WTC11 (cell line): ENCODE data around the gene CEP104. TPM values are rescaled to one million over a fixed set of nuclear protein-coding genes. Genes with fewer than 3 reads are reported as not detected.

Experiments used
- ATAC-seq: fragments of 200-7000 bp; cut with Tn5 transposase; 2 replicates; pipeline ENCODE4 v1.10.0; 2021; ENCODE audit warnings: mild to moderate bottlenecking, moderate library complexity
- CTCF ChIA-PET: fragments of 300-600 bp; sonication (Branson Sonifier 250); formaldehyde crosslinking; loops from one replicate; lab custom pipeline; 2021; ENCODE audit warnings: antibody characterized with exemption; lab: Charles Lee
- POLR2A ChIA-PET: fragments of 350-600 bp; sonication (Branson Sonifier 250); formaldehyde crosslinking; loops from one replicate; lab custom pipeline; 2021; ENCODE audit warnings: antibody characterized with exemption; lab: Charles Lee
- DNase-seq: peaks from one replicate; pipeline ENCODE4 v3.0.0; 2021; ENCODE audit warnings: low spot score
- H3K27ac Mint-ChIP-seq: 2 replicates; pipeline ENCODE4 v1.8.0; 2021; ENCODE audit warnings: mixed read lengths
- H3K27me3 Mint-ChIP-seq: 2 replicates; pipeline ENCODE4 v1.8.0; 2021; ENCODE audit warnings: low read depth, mild to moderate bottlenecking, moderate library complexity, mixed read lengths
- H3K36me3 Mint-ChIP-seq: 2 replicates; pipeline ENCODE4 v1.8.0; 2021; ENCODE audit warnings: mixed read lengths
- H3K4me1 Mint-ChIP-seq: 2 replicates; pipeline ENCODE4 v1.8.0; 2022; ENCODE audit warnings: mixed read lengths
- H3K4me3 Mint-ChIP-seq: 2 replicates; pipeline ENCODE4 v1.8.0; 2021; ENCODE audit warnings: mild to moderate bottlenecking, moderate library complexity, mixed read lengths
- H3K9me3 Mint-ChIP-seq: 2 replicates; pipeline ENCODE4 v1.8.0; 2021; ENCODE audit warnings: mixed read lengths
- AFF4 ChIP-seq: sonication (generic); formaldehyde crosslinking; IDR thresholded peaks from 2 replicates; pipeline ENCODE4 v1.8.1; 2023; ENCODE audit warnings: mild to moderate bottlenecking, missing genetic modification reagents, borderline replicate concordance
- ATF3 ChIP-seq: sonication (generic); formaldehyde crosslinking; conservative IDR thresholded peaks from 2 replicates; pipeline ENCODE4 v1.8.1; 2022; ENCODE audit warnings: mild to moderate bottlenecking, missing genetic modification reagents
- CDX4 ChIP-seq: fragments of 250-450 bp; sonication (Bioruptor Pico); IDR thresholded peaks from 2 replicates; pipeline ENCODE4 v1.9.0; 2021; ENCODE audit warnings: moderate library complexity, mild to moderate bottlenecking, inconsistent platforms, borderline replicate concordance
- CTCF ChIP-seq: fragments of 200-600 bp; IDR thresholded peaks from 2 replicates; pipeline ENCODE4 v1.8.0; 2022; ENCODE audit warnings: antibody characterized with exemption
- ELF4 ChIP-seq: sonication (generic); formaldehyde crosslinking; IDR thresholded peaks from 2 replicates; pipeline ENCODE4 v1.8.1; 2022; ENCODE audit warnings: low read depth, mild to moderate bottlenecking, moderate library complexity, missing genetic modification reagents
- EMX1 ChIP-seq: fragments of 250-450 bp; sonication (Bioruptor Pico); IDR thresholded peaks from 2 replicates; pipeline ENCODE4 v1.8.0; 2021; ENCODE audit warnings: mild to moderate bottlenecking
- ETV6 ChIP-seq: sonication (generic); formaldehyde crosslinking; IDR thresholded peaks from 2 replicates; pipeline ENCODE4 v1.8.1; 2022; ENCODE audit warnings: mild to moderate bottlenecking, missing genetic modification reagents
- FOXP1 ChIP-seq: sonication (generic); formaldehyde crosslinking; IDR thresholded peaks from 2 replicates; pipeline ENCODE4 v1.8.0; 2022; ENCODE audit warnings: missing genetic modification reagents, mild to moderate bottlenecking, moderate library complexity, borderline replicate concordance
- HMGA2 ChIP-seq: fragments of 250-450 bp; sonication (Bioruptor Pico); IDR thresholded peaks from 2 replicates; pipeline ENCODE4 v1.4.0; 2021; ENCODE audit warnings: mild to moderate bottlenecking, moderate library complexity
- MLX ChIP-seq: sonication (generic); formaldehyde crosslinking; IDR thresholded peaks from 2 replicates; pipeline ENCODE4 v1.8.1; 2023; ENCODE audit warnings: mild to moderate bottlenecking, missing genetic modification reagents, moderate library complexity
- MXD4 ChIP-seq: fragments of 250-450 bp; sonication (Bioruptor Pico); IDR thresholded peaks from 2 replicates; pipeline ENCODE4 v1.8.0; 2021; ENCODE audit warnings: mild to moderate bottlenecking, moderate library complexity, borderline replicate concordance
- NFYB ChIP-seq: sonication (generic); formaldehyde crosslinking; conservative IDR thresholded peaks from 2 replicates; pipeline ENCODE4 v1.8.0; 2022; ENCODE audit warnings: low read depth, missing genetic modification reagents
- OVOL2 ChIP-seq: fragments of 250-450 bp; sonication (Bioruptor Pico); IDR thresholded peaks from 2 replicates; pipeline ENCODE4 v1.9.0; 2021; ENCODE audit warnings: mild to moderate bottlenecking, borderline replicate concordance
- RORB ChIP-seq: fragments of 250-450 bp; sonication (Bioruptor Pico); IDR thresholded peaks from 2 replicates; pipeline ENCODE4 v1.9.0; 2021; ENCODE audit warnings: mild to moderate bottlenecking
- SOX15 ChIP-seq: fragments of 250-450 bp; sonication (Bioruptor Pico); IDR thresholded peaks from 2 replicates; pipeline ENCODE4 v1.9.0; 2021; ENCODE audit warnings: mild to moderate bottlenecking
- USF1 ChIP-seq: sonication (generic); formaldehyde crosslinking; IDR thresholded peaks from 2 replicates; pipeline ENCODE4 v1.8.0; 2022; ENCODE audit warnings: mild to moderate bottlenecking, missing genetic modification reagents
- ZNF121 ChIP-seq: sonication (generic); formaldehyde crosslinking; IDR thresholded peaks from 2 replicates; pipeline ENCODE4 v1.8.0; 2023; ENCODE audit warnings: missing genetic modification reagents
- ZNF532 ChIP-seq: fragments of 250-450 bp; sonication (Bioruptor Pico); IDR thresholded peaks from 2 replicates; pipeline ENCODE4 v1.9.0; 2021; ENCODE audit warnings: mild to moderate bottlenecking, borderline replicate concordance
- ZSCAN18 ChIP-seq: fragments of 250-450 bp; sonication (Bioruptor Pico); IDR thresholded peaks from 2 replicates; pipeline ENCODE4 v2.1.2; 2022; ENCODE audit warnings: mild to moderate bottlenecking, moderate library complexity
- total RNA-seq: library from RNA; stranded (reverse); gene quantifications from 3 replicates; pipeline ENCODE4 v1.2.3, GENCODE V29; 2021

The CEP104 gene
- total RNA-seq, 1 experiment from 2014 or later = 38.0 TPM

GRCh38 chr1:3783651-3784474, 73.1 kb downstream of the CEP104 start (continued):
- TF ChIP-seq CTCF = no peak
- TF ChIP-seq MLX (CRISPR knock-in tag) = no peak

GRCh38 chr1:3780901-3781300, 76.1 kb downstream of the CEP104 start:
- DNase-seq = no peak
- H3K27ac Mint-ChIP-seq = no peak overlapping the region
- TF ChIP-seq OVOL2 (CRISPR knock-in tag) = no peak
- no peak for TF ChIP-seq ATF3
- TF ChIP-seq ZSCAN18 (CRISPR knock-in tag) = no peak
- TF ChIP-seq CDX4 (CRISPR knock-in tag) = no peak
- TF ChIP-seq RORB (CRISPR knock-in tag) = no peak
- no peak for TF ChIP-seq SOX15 (CRISPR knock-in tag)
- no peak for TF ChIP-seq FOXP1
- TF ChIP-seq NFYB = no peak
- TF ChIP-seq MXD4 = no peak
- no peak for TF ChIP-seq ETV6 (CRISPR knock-in tag)
- no peak for TF ChIP-seq EMX1 (CRISPR knock-in tag)
- TF ChIP-seq, all 79 proteins: peak for 0
- POLR2A ChIA-PET = no interaction called here
- Mint-ChIP-seq H3K27me3 (no peaks in the 10 kb centered on the region), H3K9me3 (no peaks in the 10 kb centered on the region), H3K36me3 (peaks cover 65% of the 10 kb centered on the region), H3K4me1 (peaks cover under 1% of the 10 kb centered on the region), H3K4me3 (no peak overlapping the region)
- CTCF ChIA-PET = interaction anchor here (0.6 to 0.7 kb wide), 2 partner anchors 30 to 1967 kb away, joined by 3 to 4 read pairs; no protein-coding TSS in a partner anchor
- ATAC-seq = no peak

- CTCF ChIA-PET = interaction anchor here (0.7 kb wide), 1 partner anchor 1968 kb away, joined by 4 read pairs; no protein-coding TSS in a partner anchor
- POLR2A ChIA-PET = no interaction called here
- peaks cover 10% of the 10 kb centered on the region for H3K4me1 Mint-ChIP-seq
- H3K36me3 Mint-ChIP-seq = peaks cover 56% of the 10 kb centered on the region
- ATAC-seq (no peak), DNase-seq (no peak)
- no peak overlapping the region for H3K4me3 Mint-ChIP-seq
- no peaks in the 10 kb centered on the region for H3K9me3 Mint-ChIP-seq
- no peak overlapping the region for H3K27ac Mint-ChIP-seq
- H3K27me3 Mint-ChIP-seq = no peaks in the 10 kb centered on the region
- TF ChIP-seq AFF4 (CRISPR knock-in tag) (no peak), ZNF532 (CRISPR knock-in tag) (no peak), USF1 (CRISPR knock-in tag) (no peak), ZNF121 (CRISPR knock-in tag) (no peak), ELF4 (CRISPR knock-in tag) (no peak), HMGA2 (CRISPR knock-in tag) (no peak)
Observed at GRCh38 chr1:3779912-3780416, 77.0 kb downstream of the CEP104 start.
